B cell (primary cell): Measurements from ENCODE around the gene HPN. TPM values are rescaled to one million over a fixed set of nuclear protein-coding genes. Genes with fewer than 3 reads are reported as not detected.

Source experiments
- ATAC-seq: fragments of 200-7000 bp; cut with Tn5 transposase; one replicate; pipeline ENCODE4 v1.10.0; 2021; ENCODE audit warnings: low read depth, mild to moderate bottlenecking, moderate number of reproducible peaks, moderate library complexity
- CTCF ChIA-PET: fragments of 350-600 bp; sonication (Branson Sonifier 250); formaldehyde crosslinking; loops from one replicate; lab custom pipeline; 2021; ENCODE audit warnings: antibody characterized with exemption, inconsistent platforms; lab: Charles Lee
- POLR2A ChIA-PET: fragments of 350-600 bp; sonication (Branson Sonifier 250); formaldehyde crosslinking; loops from one replicate; lab custom pipeline; 2021; ENCODE audit warnings: antibody characterized with exemption; lab: Charles Lee
- DNase-seq: peaks from one replicate; pipeline ENCODE4 v3.0.0; 2013
- H2AFZ ChIP-seq: 2 replicates; pipeline ENCODE4 v1.6.1; 2012; ENCODE audit warnings: mild to moderate bottlenecking, low read depth, low read length; ENCODE audit not compliant: insufficient read depth, poor library complexity, severe bottlenecking
- H3K27ac ChIP-seq, 2 donors: 1 replicate in 1 of 2; 2 replicates in 1 of 2; pipeline ENCODE4 v1.5.1; 2012 to 2013; ENCODE audit warnings: low read length in 2 of 2, mild to moderate bottlenecking in 2 of 2, moderate library complexity in 1 of 2
- H3K27me3 ChIP-seq, 4 experiments: fragments of 200-600 bp in 1 of 4; sonication (generic) in 1 of 4; replicated peaks in 1 of 4; 1 replicate in 2 of 4; 2 replicates in 2 of 4; pipeline versions ENCODE4 v1.6.1 to v1.7.0; 2013 to 2016; ENCODE audit warnings: low read length in 3 of 4, mild to moderate bottlenecking in 2 of 4, mixed read lengths in 1 of 4, moderate library complexity in 1 of 4; ENCODE audit not compliant: insufficient read depth in 4 of 4, control insufficient read depth in 3 of 4; ENCODE audit errors: control extremely low read depth in 1 of 4
- H3K36me3 ChIP-seq, 2 experiments: replicated peaks in 1 of 2; 1 replicate in 1 of 2; 2 replicates in 1 of 2; pipeline versions ENCODE4 v1.6.1 to v1.7.1; 2013; ENCODE audit warnings: low read length in 1 of 2; ENCODE audit not compliant: insufficient read depth in 2 of 2, control insufficient read depth in 1 of 2; ENCODE audit errors: control extremely low read depth in 1 of 2, extremely low read depth in 1 of 2
- H3K4me1 ChIP-seq, 2 donors: fragments of 200-600 bp in 1 of 2; sonication (generic) in 1 of 2; 1 replicate in 1 of 2; 2 replicates in 1 of 2; pipeline versions ENCODE4 v1.5.1 to v1.6.1; 2013 to 2017; ENCODE audit warnings: low read length in 2 of 2; ENCODE audit not compliant: control insufficient read depth in 2 of 2, insufficient read depth in 2 of 2
- H3K4me2 ChIP-seq: replicated peaks from 2 replicates; pipeline ENCODE3; 2012; ENCODE audit warnings: mild to moderate bottlenecking, low read depth, low read length; ENCODE audit not compliant: poor library complexity, severe bottlenecking
- H3K4me3 ChIP-seq, 5 experiments: fragments of 200-600 bp in 1 of 5; sonication (generic) in 1 of 5; 1 replicate in 3 of 5; 2 replicates in 2 of 5; pipeline versions ENCODE4 v1.5.1 to v1.7.0; 2011 to 2016; ENCODE audit warnings: low read length in 4 of 5, mild to moderate bottlenecking in 4 of 5, low read depth in 2 of 5, control low read depth in 1 of 5, moderate library complexity in 1 of 5; ENCODE audit not compliant: insufficient read depth in 1 of 5; ENCODE audit errors: control extremely low read depth in 1 of 5, extremely low read depth in 1 of 5
- H3K79me2 ChIP-seq: fragments of 200-600 bp; sonication (generic); one replicate; pipeline ENCODE4 v1.6.0; 2016; ENCODE audit warnings: low read length; ENCODE audit not compliant: control insufficient read depth, insufficient read depth
- H3K9ac ChIP-seq: fragments of 200-600 bp; sonication (generic); 2 replicates; pipeline ENCODE4 v1.6.1; 2017; ENCODE audit warnings: mild to moderate bottlenecking, low read length, moderate library complexity
- H3K9me3 ChIP-seq, 3 donors: one replicate each; pipeline versions ENCODE4 v1.6.1 to v1.7.1; 2013; ENCODE audit warnings: low read length in 2 of 3; ENCODE audit not compliant: control insufficient read depth in 2 of 3, insufficient read depth in 1 of 3; ENCODE audit errors: control extremely low read depth in 1 of 3
- H4K20me1 ChIP-seq: 2 replicates; pipeline ENCODE4 v1.6.0; 2012; ENCODE audit warnings: mild to moderate bottlenecking, low read length; ENCODE audit not compliant: insufficient read depth, control insufficient read depth, poor library complexity, severe bottlenecking
- H3K27ac Mint-ChIP-seq: one replicate; pipeline ENCODE4 v1.8.0; 2021; ENCODE audit warnings: mixed read lengths
- H3K27me3 Mint-ChIP-seq: one replicate; pipeline ENCODE4 v1.8.0; 2021; ENCODE audit warnings: mixed read lengths
- H3K4me1 Mint-ChIP-seq: one replicate; pipeline ENCODE4 v1.8.0; 2021; ENCODE audit warnings: mixed read lengths
- H3K4me3 Mint-ChIP-seq: one replicate; pipeline ENCODE4 v1.8.0; 2021; ENCODE audit warnings: mixed read lengths
- H3K9me3 Mint-ChIP-seq: one replicate; pipeline ENCODE4 v1.8.0; 2022; ENCODE audit warnings: mixed read lengths; ENCODE audit not compliant: insufficient read depth
- EZH2 ChIP-seq: IDR thresholded peaks from 2 replicates; pipeline ENCODE4 v1.6.1; 2012; ENCODE audit warnings: borderline replicate concordance, low read depth, mild to moderate bottlenecking, moderate library complexity, low read length; ENCODE audit not compliant: insufficient read depth, poor library complexity, severe bottlenecking
- WGBS: methylation state at CpG from one replicate; pipeline ENCODE4 v1.1.5; 2013; ENCODE audit warnings: missing lambda C conversion rate; ENCODE audit not compliant: insufficient coverage; 5-methylcytosine and 5-hydroxymethylcytosine counted together
- intact Hi-C: fragments of 100-400 bp; cut with micrococcal nuclease; formaldehyde crosslinking; loops from one replicate; pipeline ENCODE4 v1.10.0; 2022
- polyA plus RNA-seq: library from polyadenylated mRNA; depleted of rRNA; stranded (reverse); fragments of >200 nt; gene quantifications from 2 replicates; pipeline ENCODE4 v1.2.3, GENCODE V29; 2012
- total RNA-seq, 2 donors: library from RNA; stranded (reverse); fragments of 120-200 nt in 1 of 2; gene quantifications; 1 replicate in 1 of 2; 2 replicates in 1 of 2; pipeline versions ENCODE4 v1.2.3 to v1.2.4, GENCODE V29; 2013 to 2022
- TF ChIP-seq, protein P1 (sequence below): fragments of 200-600 bp; IDR thresholded peaks from one replicate; pipeline ENCODE4 v1.8.0; 2022; ENCODE audit warnings: antibody characterized with exemption, mild to moderate bottlenecking

Gene HPN
- total and polyA plus RNA-seq, 2 donors (not counting 1 experiment from before 2014, with no cell fraction given): 0.30 TPM; not detected in 1

DNA sequence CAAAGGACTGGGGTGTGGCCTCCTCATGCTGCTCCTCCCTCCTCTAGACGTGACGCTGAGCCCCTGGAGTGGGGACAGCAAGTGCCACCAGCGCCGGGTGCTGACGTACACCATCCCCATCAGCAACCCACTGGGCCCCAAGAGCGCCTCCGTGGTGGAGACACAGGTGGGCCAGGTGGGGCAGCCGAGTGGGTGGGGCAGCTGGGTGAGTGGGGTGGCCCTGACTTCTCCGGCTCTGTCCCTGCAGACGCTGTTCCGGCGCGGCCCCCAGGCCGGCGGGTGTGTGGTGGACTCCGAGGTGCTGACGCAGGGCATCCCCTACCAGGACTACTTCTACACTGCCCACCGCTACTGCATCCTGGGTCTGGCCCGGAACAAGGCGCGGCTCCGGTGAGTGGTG, 22.4 kb upstream of the HPN start:
- no peak overlapping the region for H3K4me3 ChIP-seq
- Mint-ChIP-seq H3K27me3 (no peaks in the 10 kb centered on the region), H3K27ac (no peak overlapping the region), H3K4me3 (no peak overlapping the region), H3K9me3 (no peaks in the 10 kb centered on the region), H3K4me1 (peaks cover 5% of the 10 kb centered on the region)
- ChIA-PET CTCF (no interaction called here), POLR2A (interaction anchor here (0.5 kb wide), 1 partner anchor 13 kb away, joined by 3 read pairs; no protein-coding TSS in a partner anchor)
- H3K27ac ChIP-seq: no peak overlapping the region
- no peaks in the 10 kb centered on the region for H3K27me3 ChIP-seq
- TF ChIP-seq, protein P1, sequence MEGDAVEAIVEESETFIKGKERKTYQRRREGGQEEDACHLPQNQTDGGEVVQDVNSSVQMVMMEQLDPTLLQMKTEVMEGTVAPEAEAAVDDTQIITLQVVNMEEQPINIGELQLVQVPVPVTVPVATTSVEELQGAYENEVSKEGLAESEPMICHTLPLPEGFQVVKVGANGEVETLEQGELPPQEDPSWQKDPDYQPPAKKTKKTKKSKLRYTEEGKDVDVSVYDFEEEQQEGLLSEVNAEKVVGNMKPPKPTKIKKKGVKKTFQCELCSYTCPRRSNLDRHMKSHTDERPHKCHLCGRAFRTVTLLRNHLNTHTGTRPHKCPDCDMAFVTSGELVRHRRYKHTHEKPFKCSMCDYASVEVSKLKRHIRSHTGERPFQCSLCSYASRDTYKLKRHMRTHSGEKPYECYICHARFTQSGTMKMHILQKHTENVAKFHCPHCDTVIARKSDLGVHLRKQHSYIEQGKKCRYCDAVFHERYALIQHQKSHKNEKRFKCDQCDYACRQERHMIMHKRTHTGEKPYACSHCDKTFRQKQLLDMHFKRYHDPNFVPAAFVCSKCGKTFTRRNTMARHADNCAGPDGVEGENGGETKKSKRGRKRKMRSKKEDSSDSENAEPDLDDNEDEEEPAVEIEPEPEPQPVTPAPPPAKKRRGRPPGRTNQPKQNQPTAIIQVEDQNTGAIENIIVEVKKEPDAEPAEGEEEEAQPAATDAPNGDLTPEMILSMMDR: no peak
- WGBS: over 99% methylated on average over 18 of the region's 22 CpGs
- H3K36me3 ChIP-seq: peaks cover 1 to 74% of the 10 kb centered on the region in 2 experiments
- DNase-seq (no peak), ATAC-seq (no peak)
- peaks cover 5 to 13% of the 10 kb centered on the region in 2 donors for H3K4me1 ChIP-seq
- H2AFZ ChIP-seq: no peak overlapping the region
- H3K9me3 ChIP-seq: no peaks in the 10 kb centered on the region
- no peak overlapping the region for H3K4me2 ChIP-seq
- intact Hi-C loops: no loop called here
- peaks cover 4% of the 10 kb centered on the region for H4K20me1 ChIP-seq
- H3K79me2 ChIP-seq: no peaks in the 10 kb centered on the region
- no peak overlapping the region for H3K9ac ChIP-seq

DNA sequence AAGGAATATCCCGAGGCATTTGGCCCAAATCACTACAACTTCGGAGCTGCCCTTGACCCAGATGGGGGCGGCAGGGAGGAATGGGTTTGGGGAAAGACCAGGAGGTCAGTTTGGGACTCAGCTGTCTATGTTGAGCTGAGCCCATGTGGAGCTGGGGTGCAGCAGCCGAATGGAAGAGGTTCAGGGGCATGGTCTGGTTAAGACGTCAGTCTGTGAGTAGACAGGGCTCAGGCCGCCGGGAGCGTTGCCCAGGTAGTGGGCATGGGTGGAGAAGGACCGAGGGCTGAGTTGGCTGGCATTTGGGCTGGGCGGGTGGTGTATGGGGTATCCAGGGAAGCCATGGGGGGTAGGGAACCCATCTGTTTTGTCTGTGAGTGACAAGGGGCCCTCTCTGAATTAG, 20.5 kb upstream of the HPN start:
- Histone ChIP-seq H3K4me1 (peaks cover 0 to 6% of the 10 kb centered on the region in 2 donors), H4K20me1 (no peaks in the 10 kb centered on the region), H3K36me3 (peaks cover 1 to 77% of the 10 kb centered on the region in 2 experiments), H3K9me3 (peaks cover 0 to 2% (median 0%) of the 10 kb centered on the region in 3 donors), H3K27me3 (no peaks in the 10 kb centered on the region), H3K27ac (no peak overlapping the region), H2AFZ (no peak overlapping the region), H3K9ac (no peak overlapping the region), H3K4me2 (no peak overlapping the region), H3K4me3 (no peak overlapping the region), H3K79me2 (no peaks in the 10 kb centered on the region)
- CTCF ChIA-PET: no interaction called here
- Mint-ChIP-seq H3K4me3 (no peak overlapping the region), H3K27me3 (no peaks in the 10 kb centered on the region), H3K9me3 (no peaks in the 10 kb centered on the region), H3K27ac (no peak overlapping the region), H3K4me1 (no peaks in the 10 kb centered on the region)
- TF ChIP-seq, protein P1: no peak
- no peak for TF ChIP-seq EZH2
- intact Hi-C loops: no loop called here
- ATAC-seq: no peak
- WGBS: 94% methylated on average over 10 of the region's 10 CpGs
- DNase-seq: no peak
- POLR2A ChIA-PET: no interaction called here
